DMS114 treated with DMSO at 0.1 percent for 48 hours (cell line): ENCODE results near the gene AP1M1.

Source experiments
- DNase-seq: peaks from one replicate; lab custom pipeline; 2025; ENCODE audit not compliant: unreplicated experiment; lab: John Stamatoyannopoulos, UW

Gene AP1M1

GRCh38 chr19:16207490-16208025 is 9.8 kb downstream of the AP1M1 start:
- no peak for DNase-seq

DNA sequence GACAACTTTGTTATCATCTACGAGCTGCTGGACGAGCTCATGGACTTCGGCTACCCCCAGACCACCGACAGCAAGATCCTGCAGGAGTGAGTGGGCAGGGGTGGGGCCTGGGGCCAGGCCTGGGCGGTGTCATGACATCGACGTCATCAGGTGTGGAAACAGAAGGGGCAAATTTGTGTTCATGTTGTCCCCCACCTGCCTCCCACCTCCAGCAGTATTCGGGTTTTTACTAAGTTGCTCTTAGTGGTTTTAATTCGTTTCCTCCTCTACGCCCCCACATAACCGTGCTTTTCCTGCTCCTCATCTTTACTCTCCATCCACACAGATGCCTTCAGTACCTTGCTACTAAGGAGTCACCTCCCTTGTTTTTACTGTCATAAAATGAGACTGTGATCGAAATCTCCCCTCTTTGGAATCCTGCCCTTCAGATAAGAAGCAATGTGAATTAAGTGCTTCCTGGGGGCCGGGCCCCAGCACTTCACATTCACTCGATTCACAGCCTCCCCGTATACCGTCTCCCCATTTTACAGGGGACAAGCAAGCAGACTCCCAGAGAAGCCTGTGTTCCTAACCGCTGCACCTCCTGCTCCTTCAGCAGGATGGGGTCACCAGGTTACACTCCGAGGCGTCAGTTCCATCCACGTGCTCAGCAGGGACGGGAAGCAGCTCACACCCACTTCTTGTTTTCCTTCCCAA is 10.5 kb downstream of the AP1M1 start:
- no peak for DNase-seq

DNA sequence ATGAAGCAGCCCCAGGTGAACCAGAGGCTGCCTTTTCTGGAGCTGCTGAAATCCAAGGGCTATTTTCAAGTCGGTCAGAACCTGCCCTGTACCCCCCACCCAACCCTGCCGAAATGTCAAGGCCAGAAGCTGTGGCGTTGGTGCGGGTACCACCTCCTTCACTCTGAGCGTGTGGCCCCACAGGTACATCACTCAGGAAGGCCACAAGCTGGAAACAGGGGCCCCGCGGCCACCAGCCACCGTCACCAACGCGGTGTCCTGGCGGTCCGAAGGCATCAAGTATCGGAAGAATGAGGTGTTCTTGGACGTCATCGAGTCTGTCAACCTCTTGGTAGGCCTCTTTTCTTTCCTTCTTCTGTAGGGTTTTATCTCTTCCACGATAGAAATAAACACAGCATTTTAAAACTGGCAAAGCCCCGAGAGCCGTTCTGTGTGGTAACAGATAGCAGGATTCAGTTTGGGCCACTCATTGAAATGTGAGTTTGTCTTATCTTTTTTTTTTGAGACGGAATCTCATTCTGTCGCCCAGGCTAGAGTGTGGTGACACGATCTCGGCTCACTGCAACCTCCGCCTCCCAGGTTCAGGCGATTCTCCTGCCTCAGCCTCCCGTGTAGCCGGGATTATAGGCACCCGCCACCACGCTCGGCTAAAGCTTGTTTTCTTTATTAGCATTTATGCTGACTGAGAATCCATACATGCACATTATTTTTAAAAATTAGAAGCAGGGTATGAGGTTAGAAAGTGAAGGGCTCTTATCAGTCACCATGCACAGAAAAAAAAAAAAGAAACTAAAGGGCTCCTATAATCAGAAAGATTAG is 11.3 kb downstream of the AP1M1 start:
- DNase-seq, result no peak

DNA sequence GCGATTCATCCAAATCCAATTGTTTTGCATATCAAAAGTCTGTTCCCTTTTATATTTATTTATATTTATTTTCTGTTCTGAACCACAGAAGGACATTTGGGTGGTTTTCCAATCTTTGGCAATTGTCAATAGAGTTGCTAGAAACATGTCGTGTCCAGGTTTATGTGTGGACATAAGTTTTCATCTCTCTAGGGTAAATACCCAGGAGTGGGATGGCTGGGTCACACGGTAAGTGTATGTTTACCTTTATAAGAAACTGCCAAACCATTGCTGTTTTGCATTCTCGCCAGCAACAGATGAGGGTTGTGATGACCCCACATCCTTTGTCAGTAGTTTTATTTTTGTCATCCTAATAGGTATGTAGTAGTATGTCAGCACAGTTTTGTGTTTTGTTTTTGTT is 12.5 kb downstream of the AP1M1 start:
- no peak for DNase-seq

DNA sequence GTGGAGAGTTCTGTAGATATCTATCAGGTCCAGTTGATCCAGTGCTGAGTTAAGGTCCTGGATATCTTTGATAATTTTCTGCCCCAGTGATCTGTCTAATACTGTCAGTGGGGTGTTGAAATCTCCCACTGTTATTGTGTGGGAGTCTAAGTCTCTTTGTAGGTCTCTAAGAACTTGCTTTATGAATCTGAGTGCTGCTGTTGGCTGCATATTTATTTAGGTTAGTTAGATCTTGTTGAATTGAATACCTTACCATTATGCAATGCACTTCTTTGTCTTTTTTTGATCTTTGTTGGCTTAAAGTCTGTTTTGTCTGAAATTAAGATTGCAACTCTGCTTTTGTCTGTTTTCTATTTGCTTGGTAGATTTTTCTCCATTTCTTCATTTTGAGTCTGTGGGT is 15.4 kb downstream of the AP1M1 start:
- DNase-seq, result no peak

GRCh38 chr19:16216744-16217670 is 19.3 kb downstream of the AP1M1 start:
- no peak for DNase-seq

DNA sequence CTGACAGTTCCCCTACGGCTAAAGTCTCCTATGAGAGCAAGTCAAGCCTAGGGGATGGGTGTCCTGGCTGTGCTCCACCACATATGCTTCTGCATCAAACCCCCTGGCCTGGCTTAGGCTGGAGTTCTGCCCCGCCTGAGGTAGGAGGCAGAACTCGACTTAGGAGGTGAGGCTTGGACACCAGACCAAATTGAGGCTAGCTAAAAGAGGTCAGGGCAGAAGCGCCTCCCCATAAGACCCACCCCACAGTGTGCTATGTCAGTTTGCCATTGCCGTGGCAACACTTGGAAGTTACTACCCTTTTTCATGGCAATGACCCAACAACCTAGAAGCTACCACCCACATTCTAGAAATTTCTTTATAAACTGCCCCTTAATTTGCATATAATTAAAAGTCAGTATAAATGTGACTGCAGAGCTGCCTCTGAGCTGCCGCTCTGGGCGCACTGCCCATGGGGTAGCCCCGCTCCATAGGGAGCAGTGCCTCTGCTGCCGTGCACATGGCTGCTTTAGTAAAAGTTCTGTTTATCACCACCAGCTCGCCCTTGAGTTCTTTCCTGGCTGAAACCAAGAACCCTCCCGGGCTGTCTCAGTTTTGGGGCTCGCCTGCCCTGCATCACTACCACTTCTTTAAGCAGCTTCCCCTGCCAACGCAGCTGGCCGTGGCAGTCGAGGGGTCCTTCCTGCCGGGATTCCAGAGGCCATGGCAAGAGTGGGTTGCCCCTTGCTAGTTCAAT is 20.2 kb downstream of the AP1M1 start:
- no peak for DNase-seq

- no peak for DNase-seq
These were observed 21.1 kb downstream of the AP1M1 start for GRCh38 chr19:16218851-16219250.

- DNase-seq, result no peak
These were observed 25.1 kb downstream of the AP1M1 start for GRCh38 chr19:16222806-16223205.

- DNase-seq, result no peak
These were observed 26.0 kb downstream of the AP1M1 start for GRCh38 chr19:16223746-16224145.

- DNase-seq, result no peak
These were observed 26.8 kb downstream of the AP1M1 start for GRCh38 chr19:16224293-16225045.

DNA sequence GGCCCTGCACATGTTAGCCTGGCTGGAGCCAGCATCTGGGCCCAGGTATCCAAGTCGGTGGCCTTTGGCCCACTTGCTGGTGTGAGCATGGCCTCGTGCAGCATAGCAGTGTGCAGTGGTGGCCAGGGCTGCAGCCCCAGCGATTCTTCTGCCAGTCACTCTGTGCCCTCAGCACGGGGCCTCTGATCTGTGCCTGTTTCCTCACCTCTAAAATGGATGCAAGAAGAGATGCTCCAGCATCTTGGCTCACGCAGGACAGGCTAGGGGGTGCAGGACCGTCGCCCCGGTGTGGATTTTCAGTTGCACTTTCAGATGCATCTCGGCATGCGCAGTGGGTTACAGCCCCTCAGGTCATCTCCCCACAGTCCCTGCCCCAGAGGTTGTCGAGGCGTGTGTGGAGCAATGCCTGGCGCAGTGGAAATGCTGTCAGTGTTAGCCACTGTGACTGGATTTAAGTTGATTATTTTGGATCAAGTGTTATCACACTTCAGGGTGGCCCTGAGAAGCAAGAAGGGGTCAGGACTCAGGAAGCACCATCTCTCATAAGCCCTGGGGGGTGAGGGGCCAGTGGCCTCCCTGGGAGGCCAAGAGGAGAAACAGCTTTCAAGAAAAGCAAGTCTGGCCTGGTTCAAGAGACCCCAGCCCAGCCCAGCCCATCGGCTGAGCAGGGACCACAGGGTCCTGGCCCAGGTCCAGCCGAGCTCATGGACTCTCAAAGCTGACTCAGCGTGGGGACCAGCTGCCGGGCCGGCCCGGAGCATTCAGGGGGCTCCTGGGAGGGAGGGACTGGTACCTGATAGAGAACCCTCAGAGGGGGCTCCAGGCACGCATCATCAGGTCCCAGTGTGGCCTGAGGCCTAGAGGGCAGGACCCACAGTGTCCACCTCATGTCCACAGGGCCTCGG is 27.8 kb downstream of the AP1M1 start:
- DNase-seq, result no peak

- DNase-seq, result no peak
These were observed 28.5 kb downstream of the AP1M1 start for GRCh38 chr19:16226184-16226591.

GRCh38 chr19:16226878-16227836 is 29.4 kb downstream of the AP1M1 start:
- no peak for DNase-seq

DNA sequence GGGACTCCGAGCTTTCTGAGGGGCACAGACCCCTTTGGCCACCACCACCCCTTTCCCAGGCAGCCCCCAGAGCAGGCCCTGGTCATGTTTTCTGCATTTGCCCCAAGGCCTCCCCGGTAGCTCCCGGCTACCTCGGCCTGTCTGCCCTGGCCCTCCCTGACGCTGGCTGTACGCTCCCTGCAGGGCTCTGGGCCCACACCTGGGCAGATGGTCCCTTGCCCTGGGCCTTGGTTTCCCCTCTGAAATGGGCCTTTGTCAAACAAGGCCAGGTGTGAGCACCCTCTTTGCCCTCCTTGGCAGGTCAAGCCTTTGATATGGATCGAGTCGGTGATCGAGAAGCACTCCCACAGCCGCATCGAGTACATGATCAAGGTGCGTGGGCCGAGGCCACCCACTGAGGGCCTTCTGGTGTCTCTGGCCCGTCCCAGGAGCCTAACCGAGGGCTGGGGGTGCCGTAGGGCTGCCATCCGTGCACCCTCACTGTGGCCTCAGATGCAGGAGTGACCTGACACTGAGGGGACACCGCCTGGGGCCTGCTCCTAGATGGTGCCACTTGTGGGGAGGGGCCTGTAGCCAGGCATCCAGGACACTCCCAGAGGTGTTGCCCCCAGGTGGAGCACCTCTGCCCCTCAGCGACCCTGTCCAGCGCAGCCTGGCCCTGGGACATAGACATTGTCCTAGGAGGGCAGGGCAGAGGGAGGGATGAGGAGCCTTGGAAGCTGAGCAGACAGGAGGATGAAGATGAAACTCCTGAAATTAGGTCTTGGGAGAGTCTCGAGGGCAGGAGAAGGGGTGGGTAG is 30.3 kb downstream of the AP1M1 start:
- DNase-seq, result no peak

DNA sequence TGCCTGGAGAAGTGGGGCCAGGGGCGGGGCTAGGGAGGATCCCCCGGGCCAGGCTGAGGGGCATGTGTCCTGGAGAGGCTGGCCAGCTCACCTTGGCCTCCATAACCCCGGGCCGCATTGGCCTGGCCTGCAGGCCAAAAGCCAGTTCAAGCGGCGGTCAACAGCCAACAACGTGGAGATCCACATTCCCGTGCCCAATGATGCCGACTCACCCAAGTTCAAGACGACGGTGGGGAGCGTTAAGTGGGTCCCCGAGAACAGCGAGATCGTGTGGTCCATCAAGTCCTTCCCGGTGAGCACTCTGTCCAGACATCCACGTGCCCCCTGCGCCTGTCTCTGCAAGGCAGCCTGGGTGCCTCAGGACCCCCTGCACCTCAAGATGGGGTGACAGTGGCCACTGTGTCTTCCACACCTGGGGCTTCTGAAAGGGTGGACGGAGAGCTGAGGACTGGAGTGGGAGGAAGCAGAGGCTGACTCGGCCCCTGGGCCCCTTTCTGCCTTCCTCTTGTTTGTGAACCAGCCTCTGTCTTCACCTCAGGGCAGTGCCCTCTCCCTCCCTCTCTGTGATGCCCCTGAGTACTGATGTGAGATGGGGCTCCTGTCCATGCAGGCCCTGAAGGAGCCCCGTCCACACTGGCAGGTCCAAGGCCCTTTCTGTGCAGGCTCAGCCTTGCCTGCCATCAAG is 31.1 kb downstream of the AP1M1 start:
- no peak for DNase-seq
